Activated T-helper 2 cell treated with anti-CD3 and anti-CD28 coated beads, Interferon-gamma antibody, Interleukin-2, Interleukin-4, amounts not matched to agents 10 μg/mL and 5 μg/mL and 100 μg/mL, durations not matched to agents 14 hours and 24 hours and 36 hours (primary cell): ENCODE results near the gene TCP10L. TPM values are rescaled to one million over a fixed set of nuclear protein-coding genes. Genes with fewer than 3 reads are reported as not detected.

ENCODE experiments used
- DNase-seq: peaks from one replicate; pipeline ENCODE4 v3.0.0; 2021; ENCODE audit warnings: low spot score
- H3K27ac Mint-ChIP-seq: one replicate; pipeline ENCODE4 v1.8.0; 2021; ENCODE audit warnings: mixed read lengths
- H3K27me3 Mint-ChIP-seq: one replicate; pipeline ENCODE4 v1.8.0; 2021; ENCODE audit warnings: low read depth, mixed read lengths
- H3K36me3 Mint-ChIP-seq: one replicate; pipeline ENCODE4 v1.8.0; 2021; ENCODE audit warnings: low read depth, mixed read lengths
- H3K4me1 Mint-ChIP-seq: one replicate; pipeline ENCODE4 v1.8.0; 2021; ENCODE audit warnings: low read depth, mixed read lengths
- H3K4me3 Mint-ChIP-seq: one replicate; pipeline ENCODE4 v1.8.0; 2021; ENCODE audit warnings: low read depth, mild to moderate bottlenecking, moderate library complexity, mixed read lengths
- H3K9me3 Mint-ChIP-seq: one replicate; pipeline ENCODE4 v1.8.0; 2021; ENCODE audit warnings: mixed read lengths
- intact Hi-C: fragments of 100-400 bp; cut with micrococcal nuclease; formaldehyde crosslinking; loops from one replicate; pipeline ENCODE4 v1.15.1; 2023
- total RNA-seq: library from RNA; stranded (reverse); gene quantifications from 2 replicates; pipeline ENCODE4 v1.2.3, GENCODE V29; 2022

Gene TCP10L
- total RNA-seq, 1 donor from 2014 or later = 1.3 TPM

DNA sequence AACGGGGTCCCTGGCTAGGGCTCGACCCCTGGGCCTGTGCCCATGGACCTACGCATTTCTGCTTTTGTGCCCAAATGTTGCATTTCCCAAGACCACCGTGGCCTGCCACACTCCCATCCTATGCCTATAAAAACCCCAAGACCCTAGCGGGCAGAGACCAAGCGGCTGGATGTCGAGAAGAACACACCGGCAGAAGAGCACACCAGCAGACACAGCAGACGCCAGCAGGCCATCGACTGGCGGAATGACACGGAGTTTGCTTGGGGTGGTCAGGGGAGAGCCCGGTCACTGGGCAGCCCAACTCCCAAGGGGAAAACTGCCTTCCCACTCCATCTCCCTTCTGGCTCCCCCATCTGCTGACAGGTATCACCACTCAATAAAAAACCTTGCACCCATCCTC, 4.4 kb downstream of the TCP10L start:
- DNase-seq = no peak
- no peaks in the 10 kb centered on the region for H3K4me1 Mint-ChIP-seq
- no peaks in the 10 kb centered on the region for H3K9me3 Mint-ChIP-seq
- H3K36me3 Mint-ChIP-seq = no peaks in the 10 kb centered on the region
- intact Hi-C loops = no loop called here
- H3K27ac Mint-ChIP-seq = no peak overlapping the region
- H3K4me3 Mint-ChIP-seq = no peak overlapping the region
- H3K27me3 Mint-ChIP-seq = no peaks in the 10 kb centered on the region

DNA sequence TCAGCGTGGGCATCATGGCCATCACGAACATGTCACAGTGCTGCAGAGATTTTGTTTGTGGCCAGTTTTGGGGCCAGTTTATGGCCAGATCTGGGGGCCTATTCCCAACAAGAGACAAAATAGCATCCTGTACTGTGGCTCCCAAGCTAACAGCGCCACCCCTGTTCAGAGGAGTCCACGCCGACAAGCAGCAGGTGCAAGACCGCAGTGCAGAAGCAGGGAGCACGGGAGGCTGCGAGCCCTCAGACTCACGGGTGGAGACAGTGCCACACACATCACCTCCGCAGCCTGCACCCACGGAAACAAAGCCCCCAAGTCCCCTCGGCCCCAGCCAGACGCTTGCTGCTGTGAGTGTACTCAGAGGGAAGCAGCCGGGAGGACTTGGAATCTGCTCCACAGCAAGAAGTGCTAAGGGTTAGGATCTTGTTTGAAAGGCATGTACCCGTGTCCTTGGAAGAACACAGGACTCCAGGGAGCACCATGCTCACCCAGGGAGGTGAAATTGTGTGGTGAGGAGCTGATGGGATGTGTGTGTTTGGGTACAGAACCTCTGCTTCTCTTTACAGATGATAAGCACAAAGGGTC, 7.1 kb downstream of the TCP10L start:
- no peak for DNase-seq

GRCh38 chr21:32576011-32576410, 9.3 kb downstream of the TCP10L start:
- no peak for DNase-seq
- intact Hi-C loops = no loop called here
- Mint-ChIP-seq H3K4me1 (peaks cover under 1% of the 10 kb centered on the region), H3K9me3 (no peaks in the 10 kb centered on the region), H3K4me3 (no peak overlapping the region), H3K27ac (no peak overlapping the region), H3K27me3 (no peaks in the 10 kb centered on the region), H3K36me3 (no peaks in the 10 kb centered on the region)

More for the DNA sequence above, 7.1 kb downstream of the TCP10L start:
- no peak overlapping the region for H3K4me3 Mint-ChIP-seq
- H3K9me3 Mint-ChIP-seq = no peaks in the 10 kb centered on the region
- H3K4me1 Mint-ChIP-seq = no peaks in the 10 kb centered on the region
- intact Hi-C loops = no loop called here
- H3K27me3 Mint-ChIP-seq = no peaks in the 10 kb centered on the region
- no peak overlapping the region for H3K27ac Mint-ChIP-seq
- no peaks in the 10 kb centered on the region for H3K36me3 Mint-ChIP-seq

DNA sequence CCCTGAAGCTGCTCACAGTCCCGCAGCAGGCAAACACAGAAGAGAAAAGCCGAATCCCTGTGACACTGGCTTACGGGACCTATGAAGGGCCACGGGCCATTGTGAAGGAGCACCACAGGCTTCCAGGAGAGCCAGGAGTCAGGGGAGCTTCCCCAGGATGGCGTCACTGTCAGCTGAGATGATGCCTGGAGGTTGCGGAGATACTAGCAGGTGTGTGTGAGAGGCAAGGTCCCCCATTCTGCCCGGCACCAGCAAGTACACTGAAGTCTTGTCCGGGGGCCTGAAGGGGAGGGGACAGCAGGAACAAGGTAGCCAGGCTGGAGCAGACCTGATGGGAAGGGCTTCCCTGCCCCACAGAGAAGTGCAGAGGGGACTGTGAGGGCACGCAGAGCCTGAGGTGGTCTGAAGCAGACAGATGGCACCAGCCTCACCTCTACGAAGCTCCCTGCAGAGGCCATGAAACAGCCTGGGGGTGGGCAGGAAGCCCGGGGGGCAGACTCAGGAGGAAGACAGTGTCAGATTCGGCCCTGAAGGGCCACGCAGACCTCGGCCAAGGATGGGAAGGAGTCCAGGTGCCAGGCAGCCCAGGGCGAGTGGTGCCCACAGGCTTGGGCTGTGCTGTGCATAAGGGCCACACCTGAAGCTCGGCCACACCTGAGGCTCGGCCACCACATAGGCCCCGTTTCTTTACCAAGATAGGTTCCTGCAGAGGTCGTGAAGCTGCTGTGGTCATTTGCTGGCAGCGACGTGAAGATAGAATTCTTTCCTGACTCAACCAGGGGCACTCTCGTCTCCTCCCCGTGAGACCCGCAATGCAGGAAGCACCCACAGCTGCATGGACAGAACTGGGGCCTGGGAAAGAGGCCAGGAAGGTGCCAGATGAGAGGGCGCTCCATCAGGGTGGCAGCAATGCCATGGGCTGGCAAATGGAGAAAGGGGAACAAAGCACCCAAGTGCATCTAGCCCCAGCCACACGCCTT, 10.1 kb downstream of the TCP10L start:
- no peaks in the 10 kb centered on the region for H3K9me3 Mint-ChIP-seq
- DNase-seq = no peak

DNA sequence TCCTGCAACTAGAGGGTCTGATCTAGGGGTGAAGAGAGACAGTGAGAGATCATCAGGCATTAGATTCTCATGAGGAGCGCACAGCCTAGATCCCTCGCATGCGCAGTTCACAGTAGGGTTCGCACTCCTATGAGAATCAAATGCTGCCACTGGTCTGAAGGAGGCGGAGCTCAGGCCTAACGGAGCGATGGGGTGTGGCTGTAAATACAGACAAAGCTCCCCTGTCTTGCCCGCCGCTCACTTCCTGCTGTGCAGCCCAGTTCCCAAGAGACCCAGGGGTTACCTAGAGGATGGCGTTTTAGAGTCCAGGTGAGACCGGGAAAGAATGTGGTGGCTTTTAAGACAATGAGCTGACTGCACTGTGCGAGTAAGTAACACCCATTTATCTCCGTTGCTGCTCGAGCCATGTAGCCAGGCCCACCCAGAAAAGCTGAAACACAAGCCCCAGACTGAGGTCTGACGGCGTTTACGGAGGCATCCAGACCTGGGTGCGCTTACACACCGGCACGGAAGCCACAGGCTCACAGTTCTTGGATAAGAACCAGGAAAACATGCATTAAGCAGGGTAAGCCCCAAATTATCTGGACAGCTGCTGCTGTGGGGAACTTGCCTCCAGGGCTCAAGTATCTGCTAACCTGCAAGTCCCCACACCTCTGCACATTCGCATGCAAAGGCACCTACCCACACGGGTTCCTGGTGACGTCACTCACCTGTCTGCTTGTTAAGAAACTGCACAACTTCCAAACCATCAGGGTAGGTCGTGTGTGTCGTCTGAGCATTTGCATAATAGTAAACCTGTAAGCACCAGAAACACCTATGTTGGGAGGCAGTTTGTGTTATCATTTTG, 12.5 kb downstream of the TCP10L start:
- peaks cover 16% of the 10 kb centered on the region for H3K4me1 Mint-ChIP-seq
- no peak overlapping the region for H3K4me3 Mint-ChIP-seq
- DNase-seq = no peak
- no peaks in the 10 kb centered on the region for H3K9me3 Mint-ChIP-seq
- no peaks in the 10 kb centered on the region for H3K36me3 Mint-ChIP-seq
- intact Hi-C loops = no loop called here
- no peak overlapping the region for H3K27ac Mint-ChIP-seq
- no peaks in the 10 kb centered on the region for H3K27me3 Mint-ChIP-seq

More for the DNA sequence above, 10.1 kb downstream of the TCP10L start:
- Mint-ChIP-seq H3K4me1 (peaks cover 4% of the 10 kb centered on the region), H3K36me3 (no peaks in the 10 kb centered on the region), H3K27ac (no peak overlapping the region), H3K4me3 (no peak overlapping the region), H3K27me3 (no peaks in the 10 kb centered on the region)
- intact Hi-C loops = no loop called here

DNA sequence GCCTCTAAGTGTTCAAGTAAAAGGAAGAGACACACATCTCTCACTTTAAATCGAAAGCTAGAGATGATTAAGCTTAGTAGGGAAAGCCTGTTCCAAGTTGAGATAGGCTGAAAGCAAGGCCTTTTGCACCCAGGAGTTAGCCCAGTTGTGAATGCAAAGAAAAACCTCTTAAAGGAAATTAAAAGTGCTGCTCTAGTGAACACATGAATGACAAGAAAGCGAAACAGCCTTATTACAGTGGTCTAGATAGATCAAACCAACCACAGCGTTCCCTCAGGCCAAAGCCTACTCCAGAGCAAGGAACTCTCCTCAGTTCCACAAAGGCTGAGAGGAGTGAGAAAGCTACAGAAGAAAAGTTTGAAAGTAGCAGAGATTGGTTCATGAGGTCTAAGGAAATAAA, 14.9 kb downstream of the TCP10L start:
- intact Hi-C loops = no loop called here
- Mint-ChIP-seq H3K9me3 (peaks cover 2% of the 10 kb centered on the region), H3K27ac (no peak overlapping the region), H3K27me3 (peaks cover 2% of the 10 kb centered on the region), H3K4me1 (peaks cover 16% of the 10 kb centered on the region), H3K4me3 (peak overlapping the region; percentile 86), H3K36me3 (no peaks in the 10 kb centered on the region)
- DNase-seq = no peak

GRCh38 chr21:32569261-32570230, 15.8 kb downstream of the TCP10L start:
- peak; percentile 70 for DNase-seq
- H3K4me1 Mint-ChIP-seq = peaks cover 16% of the 10 kb centered on the region
- H3K27ac Mint-ChIP-seq = peak overlapping the region; percentile 19
- H3K36me3 Mint-ChIP-seq = peaks cover 7% of the 10 kb centered on the region
- intact Hi-C loops = loop anchor here (1.0 to 5.0 kb wide), 5 partner anchors 33 to 176 kb away; partner anchors contain the start of gene URB1
- H3K27me3 Mint-ChIP-seq = peaks cover 10% of the 10 kb centered on the region
- H3K4me3 Mint-ChIP-seq = peak overlapping the region; percentile 86
- H3K9me3 Mint-ChIP-seq = peaks cover 11% of the 10 kb centered on the region

DNA sequence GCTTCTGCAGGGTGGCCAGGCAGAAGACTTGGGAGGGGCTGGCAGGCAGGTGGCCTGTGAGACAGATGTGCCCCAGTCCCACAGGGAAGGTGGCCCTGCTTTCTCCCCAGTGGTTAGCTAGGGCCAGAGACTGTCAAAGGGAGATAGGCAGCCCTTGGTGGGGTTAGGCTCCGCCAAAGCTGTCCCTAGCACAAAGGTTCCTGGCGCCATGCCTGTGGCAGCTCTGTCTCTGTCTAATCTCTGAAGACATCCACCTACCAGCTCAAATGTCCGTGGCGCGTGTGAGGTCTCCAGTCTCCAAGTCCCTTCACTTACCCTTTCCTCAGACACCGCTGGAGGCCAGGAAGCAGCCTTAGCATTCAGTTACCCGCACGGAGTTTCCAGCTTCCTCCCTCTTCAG, 17.7 kb downstream of the TCP10L start:
- H3K27ac Mint-ChIP-seq = no peak overlapping the region
- intact Hi-C loops = loop anchor here (2.0 to 5.0 kb wide), 2 partner anchors 35 to 75 kb away; no protein-coding TSS in a partner anchor
- no peak overlapping the region for H3K4me3 Mint-ChIP-seq
- H3K4me1 Mint-ChIP-seq = peaks cover 16% of the 10 kb centered on the region
- DNase-seq = no peak
- peaks cover 12% of the 10 kb centered on the region for H3K27me3 Mint-ChIP-seq
- peaks cover 9% of the 10 kb centered on the region for H3K36me3 Mint-ChIP-seq
- peaks cover 13% of the 10 kb centered on the region for H3K9me3 Mint-ChIP-seq

GRCh38 chr21:32566741-32567389, 18.5 kb downstream of the TCP10L start:
- peaks cover 9% of the 10 kb centered on the region for H3K36me3 Mint-ChIP-seq
- H3K4me3 Mint-ChIP-seq = no peak overlapping the region
- H3K4me1 Mint-ChIP-seq = peaks cover 18% of the 10 kb centered on the region
- H3K9me3 Mint-ChIP-seq = peaks cover 13% of the 10 kb centered on the region
- DNase-seq = no peak
- intact Hi-C loops = loop anchor here (5.0 kb wide), 1 partner anchor 35 kb away; no protein-coding TSS in a partner anchor
- peaks cover 12% of the 10 kb centered on the region for H3K27me3 Mint-ChIP-seq
- H3K27ac Mint-ChIP-seq = no peak overlapping the region

DNA sequence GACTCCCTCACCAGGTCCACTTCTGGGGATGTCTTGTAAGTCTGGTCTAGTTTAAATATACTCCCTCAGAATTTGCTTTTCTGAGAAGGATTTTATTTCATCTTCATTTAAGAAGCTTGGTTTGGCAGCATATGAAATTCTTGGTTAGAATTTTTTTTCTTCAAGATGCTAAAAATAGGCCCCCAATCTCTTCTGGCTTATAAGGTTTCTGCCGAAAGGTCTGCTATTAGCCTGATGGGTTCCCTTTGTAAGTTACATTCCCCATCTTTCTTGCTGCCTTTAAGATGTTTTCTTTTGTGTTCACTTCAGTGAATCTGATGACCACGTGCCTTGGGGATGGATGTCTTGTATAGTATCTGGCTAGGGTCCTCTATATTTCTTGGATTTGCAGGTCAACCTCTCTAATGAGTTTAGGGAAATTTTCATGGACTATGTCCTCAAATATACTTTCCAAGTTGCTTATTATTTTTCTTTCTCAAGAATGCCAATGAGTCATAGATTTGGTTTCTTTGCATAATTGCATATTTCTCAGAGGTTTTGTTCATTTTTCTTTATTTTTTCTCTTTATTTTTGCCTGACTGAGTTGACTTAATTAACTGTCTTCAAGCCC, 19.4 kb downstream of the TCP10L start:
- Mint-ChIP-seq H3K4me3 (no peak overlapping the region), H3K27me3 (peaks cover 12% of the 10 kb centered on the region), H3K27ac (no peak overlapping the region), H3K4me1 (peaks cover 16% of the 10 kb centered on the region), H3K36me3 (peaks cover 9% of the 10 kb centered on the region), H3K9me3 (peaks cover 13% of the 10 kb centered on the region)
- intact Hi-C loops = loop anchor here (5.0 kb wide), 1 partner anchor 36 kb away; no protein-coding TSS in a partner anchor
- no peak for DNase-seq

DNA sequence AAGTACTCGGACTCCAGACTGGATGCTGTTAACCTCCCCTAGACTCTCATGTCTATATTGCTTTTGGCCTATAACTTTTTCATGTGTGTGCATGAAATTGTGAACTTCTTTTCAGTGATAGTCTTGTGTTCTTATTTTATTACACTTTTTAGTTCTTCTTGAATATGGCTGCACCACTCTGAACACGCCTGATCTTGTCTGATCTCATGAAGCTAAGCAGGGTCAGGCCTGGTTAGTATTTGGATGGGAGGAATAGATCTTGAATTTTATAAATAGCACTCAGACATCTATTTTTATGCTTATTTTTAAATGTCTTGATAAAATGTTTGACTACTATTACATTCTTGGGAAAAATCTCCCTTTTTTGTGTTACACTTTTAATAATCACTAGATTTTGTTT, 22.4 kb downstream of the TCP10L start:
- H3K4me3 Mint-ChIP-seq = no peak overlapping the region
- H3K9me3 Mint-ChIP-seq = peaks cover 13% of the 10 kb centered on the region
- intact Hi-C loops = no loop called here
- H3K27ac Mint-ChIP-seq = no peak overlapping the region
- H3K27me3 Mint-ChIP-seq = peaks cover 13% of the 10 kb centered on the region
- H3K36me3 Mint-ChIP-seq = peaks cover 9% of the 10 kb centered on the region
- no peak for DNase-seq
- peaks cover 2% of the 10 kb centered on the region for H3K4me1 Mint-ChIP-seq
